ENCODE data around the gene ROPN1B.
A peak's percentile ranks its signal among the peaks of the same experiment; 100 is the strongest.
"Not testable (repeated sequence)": the region's sequence is repeated elsewhere in the genome, so short reads cannot be mapped to it uniquely, and the experiment has no call there.

- TF ChIP-seq CTCF (IDR thresholded peaks at IDR 0.05): peak; percentile 70 to 83 (median 75)
- TF ChIP-seq POLR2A (IDR thresholded peaks at IDR 0.05): not testable (repeated sequence)
Measured at GRCh38 chr3:125971997-125972944, 3.3 kb downstream of the ROPN1B start.
